GM12891 (cell line): ENCODE results near the gene SLC39A5.

Experiments
- DNase-seq: peaks from one replicate; pipeline ENCODE4 v3.0.0; 2011; ENCODE audit warnings: low spot score; ENCODE audit not compliant: insufficient read length
- FAIRE-seq: peaks from 2 replicates; lab custom pipeline; 2011; peaks lifted over from hg19 to GRCh38; lab: Jason Lieb, UNC
- PAX5 ChIP-seq: IDR thresholded peaks from 2 replicates; pipeline ENCODE4 v1.6.1; 2011; ENCODE audit warnings: low read length, moderate library complexity, mild to moderate bottlenecking; ENCODE audit not compliant: insufficient read depth, severe bottlenecking
- POLR2A ChIP-seq: IDR thresholded peaks from 2 replicates; pipeline ENCODE4 v1.6.1; 2011; ENCODE audit warnings: low read depth, low read length, control low read depth
- POLR2AphosphoS5 ChIP-seq: IDR thresholded peaks from 2 replicates; pipeline ENCODE4 v1.6.1; 2011; ENCODE audit warnings: low read depth, low read length, control low read depth
- POU2F2 ChIP-seq: IDR thresholded peaks from 2 replicates; pipeline ENCODE4 v1.6.1; 2011; ENCODE audit warnings: low read depth, mild to moderate bottlenecking, control low read depth, low read length, moderate library complexity
- SPI1 ChIP-seq: IDR thresholded peaks from 2 replicates; pipeline ENCODE4 v1.6.1; 2011; ENCODE audit warnings: low read depth, low read length, control low read depth
- TAF1 ChIP-seq: IDR thresholded peaks from 2 replicates; pipeline ENCODE4 v1.6.1; 2011; ENCODE audit warnings: low read depth, low read length, control low read depth

Gene SLC39A5

DNA sequence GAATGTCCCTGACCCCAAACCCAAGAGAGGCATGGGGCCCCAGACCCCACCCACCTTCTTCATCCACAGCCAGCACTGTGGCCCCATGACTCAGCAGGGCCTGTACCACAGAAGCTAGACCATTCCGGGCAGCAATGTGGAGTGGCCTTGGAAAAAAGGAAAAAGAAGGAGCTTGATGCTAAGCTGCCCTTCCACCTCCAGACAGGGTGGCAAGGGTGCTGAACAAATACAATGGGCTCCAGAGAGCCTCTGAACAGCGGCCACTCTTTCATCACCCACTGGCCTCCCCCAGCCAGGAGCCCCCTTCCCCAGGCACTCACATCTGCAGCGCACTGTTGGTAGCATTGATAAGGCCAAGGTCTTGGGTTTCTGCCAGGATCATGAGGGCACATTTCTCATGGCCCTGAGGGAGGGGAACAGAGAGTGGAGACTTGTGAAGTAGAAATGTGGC lies 13.9 kb downstream of the SLC39A5 start:
- no peak for TF ChIP-seq POU2F2
- TF ChIP-seq POLR2AphosphoS5, result no peak
- TF ChIP-seq SPI1, result no peak
- no peak for TF ChIP-seq PAX5
- no peak for TF ChIP-seq POLR2A
- no peak for TF ChIP-seq TAF1
- DNase-seq (no peak), FAIRE-seq (no peak)

DNA sequence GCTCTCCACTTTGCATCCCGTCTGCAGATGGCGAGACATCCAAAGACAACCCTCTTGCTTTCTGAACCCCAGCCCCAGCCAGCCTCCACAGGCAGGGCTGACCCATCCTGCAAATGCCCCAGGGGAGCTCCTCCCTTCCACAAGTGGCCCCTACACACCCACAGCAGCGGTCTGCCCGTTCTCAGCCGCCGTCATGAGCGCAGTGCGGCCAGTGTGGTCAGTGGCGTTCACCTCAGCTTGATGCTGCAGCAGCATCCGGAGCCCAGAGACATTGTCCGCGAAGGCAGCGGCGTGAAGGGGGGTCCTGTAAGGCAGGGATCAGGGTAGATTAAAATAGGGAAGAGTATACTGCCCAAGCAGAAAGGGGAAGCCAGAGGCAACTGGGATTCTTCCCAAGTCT lies 14.6 kb downstream of the SLC39A5 start:
- no peak for DNase-seq
- TF ChIP-seq PAX5, result no peak
- no peak for TF ChIP-seq SPI1
- TF ChIP-seq POU2F2, result no peak
- TF ChIP-seq POLR2AphosphoS5, result no peak
- TF ChIP-seq POLR2A, result no peak
- TF ChIP-seq TAF1, result no peak
- no peak for FAIRE-seq

DNA sequence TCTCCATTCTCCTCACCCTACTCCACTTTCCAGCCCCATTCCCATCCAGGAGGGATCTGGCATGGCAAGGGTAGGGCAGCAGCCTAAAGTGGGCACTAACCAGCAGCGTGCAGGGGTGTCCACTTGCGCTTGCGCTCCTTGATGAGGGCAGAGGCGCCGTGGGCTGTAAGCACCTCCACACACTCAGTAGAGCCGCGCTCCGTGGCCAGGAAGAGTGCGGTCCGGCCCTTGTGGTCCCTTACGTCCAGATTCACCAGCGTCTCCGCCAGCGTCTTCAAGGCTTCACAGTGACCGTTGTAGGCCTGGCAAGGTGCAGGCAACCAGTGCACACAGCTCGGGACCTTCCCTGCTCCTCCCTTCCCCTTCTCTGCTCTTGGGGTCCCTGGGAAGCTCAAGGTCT lies 18.1 kb downstream of the SLC39A5 start:
- no peak for TF ChIP-seq POLR2AphosphoS5
- no peak for DNase-seq
- no peak for FAIRE-seq

DNA sequence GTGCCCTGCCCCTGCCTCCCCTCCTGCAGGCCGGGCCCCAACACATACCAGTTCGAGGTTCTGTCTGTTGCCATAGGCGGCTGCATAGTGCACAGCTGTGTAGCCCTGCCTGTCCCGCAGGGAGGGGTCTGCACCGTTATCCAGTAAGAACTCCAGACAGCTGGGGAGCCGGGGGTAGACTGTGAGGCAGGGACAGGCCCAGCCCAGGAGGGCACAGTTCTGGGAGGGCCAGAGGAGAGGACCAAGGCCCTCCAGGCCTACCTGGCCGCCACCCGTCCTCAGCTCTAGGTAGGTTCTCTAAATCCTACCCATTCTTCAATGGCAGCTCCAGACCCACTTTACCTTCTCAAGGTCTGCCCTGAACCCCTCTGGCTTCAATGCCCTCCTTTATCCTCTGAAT lies 18.9 kb downstream of the SLC39A5 start:
- FAIRE-seq (no peak), DNase-seq (no peak)
- TF ChIP-seq SPI1, result no peak

DNA sequence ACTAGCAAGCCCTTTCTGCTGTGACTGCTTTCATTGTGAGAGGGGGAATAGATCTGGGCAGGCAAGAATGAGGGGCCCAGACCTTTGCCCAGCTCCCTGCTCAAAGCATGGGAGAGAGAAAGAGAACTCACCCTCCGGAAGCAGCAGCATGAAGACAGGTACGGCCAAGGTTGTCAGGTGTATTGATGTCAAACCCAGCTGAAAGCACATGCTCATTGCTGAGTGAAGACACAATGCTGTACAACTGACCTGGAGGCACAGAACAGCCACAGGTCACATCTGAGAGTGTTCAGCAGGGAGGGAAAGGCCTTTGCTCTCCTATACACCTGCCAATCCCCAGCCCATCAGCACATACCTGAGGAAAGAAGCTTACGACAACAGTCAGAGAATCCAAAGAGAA lies 22.8 kb downstream of the SLC39A5 start:
- no peak for FAIRE-seq
- TF ChIP-seq POLR2A (no peak), SPI1 (no peak), POLR2AphosphoS5 (no peak), PAX5 (no peak), TAF1 (no peak), POU2F2 (no peak)
- DNase-seq, result no peak

DNA sequence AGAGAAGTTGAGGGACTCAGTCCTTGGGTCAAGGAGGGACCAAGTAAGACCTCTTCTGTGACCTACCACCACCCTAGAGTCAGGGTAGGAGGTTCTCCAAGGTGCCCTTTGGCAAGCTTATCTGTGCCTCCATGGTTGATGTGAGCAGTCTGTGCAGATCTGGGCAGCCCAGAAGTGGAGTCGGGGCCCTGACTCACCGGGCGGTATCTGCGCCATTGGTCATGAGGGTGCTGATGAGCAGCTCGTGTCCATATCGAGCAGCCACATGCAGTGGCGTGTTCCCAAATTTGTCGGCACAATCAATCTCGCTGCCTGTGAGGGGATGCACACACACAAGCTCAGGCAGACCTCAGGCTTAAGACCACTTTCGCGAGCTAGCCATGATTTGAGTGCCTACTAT lies 23.2 kb downstream of the SLC39A5 start:
- FAIRE-seq (no peak), DNase-seq (no peak)
- TF ChIP-seq PAX5, result no peak
- no peak for TF ChIP-seq POLR2AphosphoS5
- TF ChIP-seq POLR2A, result no peak
- TF ChIP-seq SPI1, result no peak
- no peak for TF ChIP-seq TAF1
- no peak for TF ChIP-seq POU2F2

DNA sequence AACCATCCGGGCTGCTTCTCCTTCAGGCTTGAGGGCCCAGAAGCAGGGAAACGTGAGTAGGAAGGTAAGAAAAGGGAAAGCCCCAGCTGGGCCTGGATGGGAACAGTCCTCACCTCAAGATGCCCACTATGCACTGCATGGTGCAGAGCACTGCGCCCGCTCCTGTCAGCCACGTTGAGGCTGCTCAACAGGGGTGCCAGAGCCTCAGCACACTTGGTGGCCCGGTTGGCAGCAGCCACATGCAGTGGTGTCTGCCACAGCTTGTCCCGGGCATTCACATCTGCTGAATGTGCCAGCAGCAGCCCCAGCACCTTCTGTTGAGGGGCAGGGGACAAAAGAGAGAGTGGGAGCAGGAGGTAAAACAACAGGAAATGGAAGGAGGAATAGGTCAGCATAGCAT lies 25.8 kb downstream of the SLC39A5 start:
- DNase-seq, result no peak
- TF ChIP-seq SPI1, result no peak
- no peak for TF ChIP-seq POLR2A
- no peak for TF ChIP-seq PAX5
- no peak for TF ChIP-seq TAF1
- TF ChIP-seq POU2F2, result no peak
- no peak for TF ChIP-seq POLR2AphosphoS5
- FAIRE-seq, result no peak

DNA sequence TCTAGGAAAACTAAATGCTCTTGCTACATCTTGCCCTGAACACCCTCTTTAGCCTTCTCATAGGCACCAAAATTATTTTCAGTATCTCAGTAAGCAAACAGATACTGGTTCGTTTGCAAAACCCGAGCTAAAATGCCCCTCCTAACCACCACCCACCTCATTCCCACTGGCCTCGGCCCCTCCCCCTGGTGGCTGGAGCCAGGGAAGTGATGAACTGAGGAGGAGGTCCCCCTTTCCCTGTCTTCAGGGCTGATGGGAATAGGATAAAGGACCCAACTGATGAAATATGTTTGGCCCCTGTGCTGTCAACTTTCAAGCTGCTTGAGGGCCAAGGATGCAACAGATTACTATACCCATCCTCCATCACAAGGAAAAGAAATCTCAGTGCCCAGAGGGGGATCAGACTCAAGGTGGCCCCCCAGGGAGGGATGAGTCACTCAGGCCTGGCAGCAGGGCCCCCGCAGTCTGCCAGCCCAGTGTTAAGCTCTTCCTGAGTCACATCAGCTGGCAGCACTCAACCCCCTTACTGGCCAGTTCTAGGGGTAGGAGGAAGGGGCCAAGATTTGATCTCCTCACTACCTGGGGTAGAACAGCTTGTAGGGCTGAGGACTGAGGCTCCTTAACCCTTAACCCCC lies 26.6 kb downstream of the SLC39A5 start:
- no peak for FAIRE-seq
- TF ChIP-seq POLR2AphosphoS5 (no peak), POU2F2 (no peak), SPI1 (no peak), POLR2A (no peak)
- DNase-seq, result no peak

DNA sequence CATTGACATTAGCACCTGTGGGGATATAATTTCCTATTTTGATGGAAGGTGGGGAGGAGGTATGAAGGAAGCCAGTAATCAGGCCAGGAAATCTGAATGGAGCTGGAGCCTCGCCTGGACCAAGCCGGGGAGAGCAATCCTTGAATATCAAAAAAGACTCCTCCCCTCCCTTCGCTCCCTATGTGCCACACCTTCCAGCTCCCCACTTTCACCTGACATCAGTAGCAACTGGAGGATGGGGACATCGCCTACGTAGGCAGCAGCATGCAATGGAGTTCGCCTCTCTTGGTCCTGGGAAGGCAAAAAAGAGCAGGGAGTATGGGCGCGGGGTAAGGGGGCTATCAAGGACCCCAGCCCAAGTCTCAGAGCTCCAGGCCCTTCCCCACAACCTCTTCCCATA lies 27.2 kb downstream of the SLC39A5 start:
- DNase-seq (no peak), FAIRE-seq (no peak)
- TF ChIP-seq POU2F2, result no peak
- TF ChIP-seq TAF1, result no peak
- no peak for TF ChIP-seq POLR2A
- TF ChIP-seq POLR2AphosphoS5, result no peak
- TF ChIP-seq PAX5, result no peak
- TF ChIP-seq SPI1, result no peak

DNA sequence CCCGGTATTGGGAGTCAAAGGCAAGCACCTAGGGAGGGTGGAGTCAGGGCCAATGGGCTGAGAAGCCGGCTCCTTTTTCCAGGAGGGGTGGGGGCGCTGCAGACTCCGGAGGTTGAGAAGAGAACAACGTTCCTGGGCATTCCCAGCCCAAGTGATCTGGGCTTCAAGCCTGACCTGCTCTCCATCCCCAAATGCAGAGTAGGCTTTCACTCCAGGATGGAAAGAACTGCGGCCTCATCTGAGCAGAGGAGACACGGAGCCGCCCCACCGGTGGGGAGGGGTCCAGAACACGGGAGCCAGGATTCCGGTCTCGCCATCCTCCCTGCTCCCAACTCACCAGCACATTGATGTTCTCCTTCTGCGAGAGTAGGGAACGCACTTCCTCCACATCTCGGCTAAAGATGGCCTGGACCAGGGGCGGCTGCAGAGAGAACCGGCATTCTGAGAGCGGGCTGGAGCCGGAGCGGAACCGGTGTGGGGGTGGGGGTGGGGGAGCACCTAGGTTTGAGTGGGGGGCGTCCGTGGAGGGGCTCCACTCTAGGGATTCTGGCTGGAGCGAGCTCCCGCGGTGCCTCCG lies 27.7 kb downstream of the SLC39A5 start:
- FAIRE-seq (peak; percentile 50), DNase-seq (no peak)
- TF ChIP-seq TAF1, result no peak
